ENCODE results near the gene PSMB2. TPM values are rescaled to one million over a fixed set of nuclear protein-coding genes. Genes with fewer than 3 reads are reported as not detected.
"Not testable (repeated sequence)": the region's sequence is repeated elsewhere in the genome, so short reads cannot be mapped to it uniquely, and the experiment has no call there.

Gene PSMB2
- total and polyA plus RNA-seq, 7 donors: 38.6 to 117 (median 68.2) TPM

DNA sequence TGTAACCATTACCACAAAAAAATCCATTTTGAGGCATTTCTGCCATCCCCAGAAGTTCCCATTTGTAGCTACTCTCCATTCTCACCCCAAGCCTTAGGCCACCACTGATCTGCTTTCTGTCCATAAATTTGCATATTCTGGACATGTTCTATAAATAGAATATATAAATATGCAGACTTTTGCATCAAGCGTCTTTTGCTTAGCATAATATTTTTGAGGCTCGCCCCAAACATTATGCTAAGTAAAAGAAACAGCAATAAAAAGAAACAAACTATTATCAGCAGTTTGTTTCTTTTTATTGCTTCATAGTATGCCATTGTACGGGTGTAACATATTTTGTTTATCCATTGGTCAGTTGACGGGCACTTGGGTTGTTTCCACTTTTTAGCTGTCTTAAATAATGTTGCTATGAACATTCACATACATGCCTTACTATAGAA lies 60.4 kb downstream of the PSMB2 start:
- H3K27me3 ChIP-seq (ENCODE audit: insufficient read depth in 3 of 3, low read length in 2 of 3): peaks cover 0 to 26% (median 11%) of the 10 kb centered on the region in 3 donors
- TF ChIP-seq, protein P1, sequence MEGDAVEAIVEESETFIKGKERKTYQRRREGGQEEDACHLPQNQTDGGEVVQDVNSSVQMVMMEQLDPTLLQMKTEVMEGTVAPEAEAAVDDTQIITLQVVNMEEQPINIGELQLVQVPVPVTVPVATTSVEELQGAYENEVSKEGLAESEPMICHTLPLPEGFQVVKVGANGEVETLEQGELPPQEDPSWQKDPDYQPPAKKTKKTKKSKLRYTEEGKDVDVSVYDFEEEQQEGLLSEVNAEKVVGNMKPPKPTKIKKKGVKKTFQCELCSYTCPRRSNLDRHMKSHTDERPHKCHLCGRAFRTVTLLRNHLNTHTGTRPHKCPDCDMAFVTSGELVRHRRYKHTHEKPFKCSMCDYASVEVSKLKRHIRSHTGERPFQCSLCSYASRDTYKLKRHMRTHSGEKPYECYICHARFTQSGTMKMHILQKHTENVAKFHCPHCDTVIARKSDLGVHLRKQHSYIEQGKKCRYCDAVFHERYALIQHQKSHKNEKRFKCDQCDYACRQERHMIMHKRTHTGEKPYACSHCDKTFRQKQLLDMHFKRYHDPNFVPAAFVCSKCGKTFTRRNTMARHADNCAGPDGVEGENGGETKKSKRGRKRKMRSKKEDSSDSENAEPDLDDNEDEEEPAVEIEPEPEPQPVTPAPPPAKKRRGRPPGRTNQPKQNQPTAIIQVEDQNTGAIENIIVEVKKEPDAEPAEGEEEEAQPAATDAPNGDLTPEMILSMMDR (IDR thresholded peaks at IDR 0.05): no peak
- no peak for ATAC-seq
- peaks cover 4% of the 10 kb centered on the region for H3K4me1 ChIP-seq
- intact Hi-C loops (cut with DNase I): no loop called here
- H3K36me3 ChIP-seq (ENCODE audit: insufficient read depth in 1 of 2, low read depth in 1 of 2): no peaks in the 10 kb centered on the region
- 76 to 80% (median 77%) methylated on average over 4 of the region's 4 CpGs for WGBS, 3 donors
- H3K4me3 ChIP-seq: no peak overlapping the region
- H3K9me3 ChIP-seq: no peaks in the 10 kb centered on the region
- DNase-seq: no peak
- H3K27ac ChIP-seq: no peak overlapping the region

DNA sequence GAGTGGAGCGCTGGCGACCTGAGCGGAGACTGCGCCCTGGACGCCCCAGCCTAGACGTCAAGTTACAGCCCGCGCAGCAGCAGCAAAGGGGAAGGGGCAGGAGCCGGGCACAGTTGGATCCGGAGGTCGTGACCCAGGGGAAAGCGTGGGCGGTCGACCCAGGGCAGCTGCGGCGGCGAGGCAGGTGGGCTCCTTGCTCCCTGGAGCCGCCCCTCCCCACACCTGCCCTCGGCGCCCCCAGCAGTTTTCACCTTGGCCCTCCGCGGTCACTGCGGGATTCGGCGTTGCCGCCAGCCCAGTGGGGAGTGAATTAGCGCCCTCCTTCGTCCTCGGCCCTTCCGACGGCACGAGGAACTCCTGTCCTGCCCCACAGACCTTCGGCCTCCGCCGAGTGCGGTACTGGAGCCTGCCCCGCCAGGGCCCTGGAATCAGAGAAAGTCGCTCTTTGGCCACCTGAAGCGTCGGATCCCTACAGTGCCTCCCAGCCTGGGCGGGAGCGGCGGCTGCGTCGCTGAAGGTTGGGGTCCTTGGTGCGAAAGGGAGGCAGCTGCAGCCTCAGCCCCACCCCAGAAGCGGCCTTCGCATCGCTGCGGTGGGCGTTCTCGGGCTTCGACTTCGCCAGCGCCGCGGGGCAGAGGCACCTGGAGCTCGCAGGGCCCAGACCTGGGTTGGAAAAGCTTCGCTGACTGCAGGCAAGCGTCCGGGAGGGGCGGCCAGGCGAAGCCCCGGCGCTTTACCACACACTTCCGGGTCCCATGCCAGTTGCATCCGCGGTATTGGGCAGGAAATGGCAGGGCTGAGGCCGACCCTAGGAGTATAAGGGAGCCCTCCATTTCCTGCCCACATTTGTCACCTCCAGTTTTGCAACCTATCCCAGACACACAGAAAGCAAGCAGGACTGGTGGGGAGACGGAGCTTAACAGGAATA lies 64.0 kb downstream of the PSMB2 start:
- H3K27ac ChIP-seq: no peak overlapping the region
- TF ChIP-seq, protein P1 (IDR thresholded peaks at IDR 0.05): no peak
- DNase-seq: peak; percentile 49 to 71
- no peaks in the 10 kb centered on the region for H3K36me3 ChIP-seq (ENCODE audit: insufficient read depth in 1 of 2, low read depth in 1 of 2)
- no peaks in the 10 kb centered on the region for H3K9me3 ChIP-seq
- 4 to 9% (median 8%) methylated on average over 58 to 70 of the region's 70 CpGs for WGBS, 3 donors
- peak in 3 of 4 donors; percentile 25 to 55 (median 28) for ATAC-seq
- peak overlapping the region; percentile 60 for H3K4me3 ChIP-seq
- intact Hi-C loops (cut with DNase I): no loop called here
- peaks cover 0 to 62% (median 32%) of the 10 kb centered on the region in 3 donors for H3K27me3 ChIP-seq (ENCODE audit: insufficient read depth in 3 of 3, low read length in 2 of 3)
- H3K4me1 ChIP-seq: peaks cover 11% of the 10 kb centered on the region

GRCh38 chr1:35576766-35577070 lies 64.6 kb downstream of the PSMB2 start:
- 10 to 14% (median 11%) methylated on average over 23 to 37 of the region's 37 CpGs for WGBS, 3 donors
- H3K27ac ChIP-seq; intact Hi-C loops (cut with DNase I): not testable (repeated sequence)

DNA sequence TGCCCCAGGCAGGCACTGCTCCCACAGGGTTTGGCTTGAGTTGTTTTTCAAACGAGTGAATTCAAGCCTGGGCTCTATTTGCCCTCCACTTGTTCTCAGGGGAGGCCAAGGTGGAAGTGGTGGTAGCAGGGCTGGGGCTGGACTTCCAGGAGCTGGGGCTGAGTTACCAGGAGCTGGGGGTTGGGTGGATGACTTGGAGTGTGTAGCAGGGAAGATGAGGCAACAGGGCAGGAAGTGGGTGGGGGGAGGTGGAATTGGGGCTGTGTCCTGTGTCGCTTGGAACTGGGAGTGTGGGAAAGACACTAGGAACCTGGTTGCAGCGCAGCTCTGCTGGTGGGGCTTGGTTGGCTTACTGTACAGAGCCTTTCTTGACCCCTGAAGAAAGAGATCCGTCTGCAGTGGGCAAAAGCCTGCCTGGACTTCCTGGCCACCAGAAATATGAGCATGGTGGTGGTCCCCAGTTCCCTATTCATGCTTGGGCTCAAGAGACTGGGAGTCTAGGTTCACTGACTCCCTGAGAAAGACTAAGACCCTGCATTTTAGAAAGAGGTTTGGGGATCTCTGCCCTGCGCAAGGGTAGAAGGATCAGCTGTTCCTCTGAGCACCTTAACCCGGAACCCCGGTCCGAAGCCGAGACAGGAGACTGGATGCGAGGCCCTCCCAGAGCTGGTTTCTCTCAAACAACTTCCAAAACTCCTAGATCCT lies 65.1 kb downstream of the PSMB2 start:
- Histone ChIP-seq H3K27me3 (ENCODE audit: insufficient read depth in 3 of 3, low read length in 2 of 3) (peaks cover 0 to 72% (median 36%) of the 10 kb centered on the region in 3 donors), H3K4me1 (peaks cover 11% of the 10 kb centered on the region), H3K36me3 (ENCODE audit: insufficient read depth in 1 of 2, low read depth in 1 of 2) (no peaks in the 10 kb centered on the region), H3K27ac (no peak overlapping the region), H3K4me3 (peak overlapping the region; percentile 60), H3K9me3 (no peaks in the 10 kb centered on the region)
- intact Hi-C loops (cut with DNase I): no loop called here
- DNase-seq (no peak), ATAC-seq (no peak)
- WGBS, 3 donors: 56 to 64% (median 58%) methylated on average over 10 of the region's 10 CpGs
- TF ChIP-seq, protein P1 (IDR thresholded peaks at IDR 0.05): no peak

More at GRCh38 chr1:35576766-35577070, 64.6 kb downstream of the PSMB2 start:
- H3K36me3 ChIP-seq (ENCODE audit: insufficient read depth in 1 of 2, low read depth in 1 of 2); H3K9me3 ChIP-seq; ATAC-seq; DNase-seq: not testable (repeated sequence)
- Histone ChIP-seq H3K4me3 (peak overlapping the region; percentile 60), H3K4me1 (peaks cover 11% of the 10 kb centered on the region), H3K27me3 (ENCODE audit: insufficient read depth in 3 of 3, low read length in 2 of 3) (peaks cover 0 to 68% (median 36%) of the 10 kb centered on the region in 3 donors)

DNA sequence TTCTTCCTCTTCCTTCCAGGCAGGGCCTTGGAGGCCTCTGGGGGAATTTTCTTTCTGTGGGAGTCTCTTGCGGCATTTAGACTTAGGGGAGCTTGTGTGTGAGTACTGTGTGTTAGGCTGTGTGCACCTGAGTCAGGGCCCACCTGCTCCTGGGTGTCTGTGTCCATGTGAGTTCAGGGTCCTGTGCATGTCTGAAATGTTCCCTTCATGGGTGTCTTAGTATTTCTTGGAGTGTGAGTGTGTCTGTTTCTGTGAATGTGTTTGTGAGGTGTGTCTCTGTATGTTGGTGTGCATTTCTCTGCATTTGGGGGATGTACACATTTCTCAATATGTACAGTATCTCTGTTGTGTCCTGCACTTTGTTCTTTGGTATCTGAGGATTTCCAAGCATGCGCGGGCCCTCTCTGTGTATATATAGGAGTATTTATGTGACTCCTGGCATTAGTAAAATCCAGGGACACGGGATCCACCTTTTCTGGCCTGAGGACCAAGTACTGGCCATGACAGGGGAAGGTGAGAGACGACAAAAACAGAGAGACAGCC lies 65.8 kb downstream of the PSMB2 start:
- DNase-seq (no peak), ATAC-seq (no peak)
- intact Hi-C loops (cut with DNase I): no loop called here
- TF ChIP-seq, protein P1 (IDR thresholded peaks at IDR 0.05): no peak
- no peaks in the 10 kb centered on the region for H3K9me3 ChIP-seq
- H3K27ac ChIP-seq: no peak overlapping the region
- H3K36me3 ChIP-seq (ENCODE audit: insufficient read depth in 1 of 2, low read depth in 1 of 2): no peaks in the 10 kb centered on the region
- 94 to 96% (median 95%) methylated on average over 5 of the region's 5 CpGs for WGBS, 3 donors
- no peak overlapping the region for H3K4me3 ChIP-seq
- H3K4me1 ChIP-seq: peaks cover 11% of the 10 kb centered on the region
- peaks cover 0 to 79% (median 36%) of the 10 kb centered on the region in 3 donors for H3K27me3 ChIP-seq (ENCODE audit: insufficient read depth in 3 of 3, low read length in 2 of 3)

All from psoas muscle (tissue), 8 donors.